Activated naive CD8-positive, alpha-beta T cell treated with anti-CD3 and anti-CD28 coated beads for 36 hours (primary cell): Measurements from ENCODE around the gene B3GLCT. TPM values are rescaled to one million over a fixed set of nuclear protein-coding genes. Genes with fewer than 3 reads are reported as not detected.

Source experiments
- DNase-seq: peaks from one replicate; pipeline ENCODE4 v3.0.0; 2021
- H3K27ac Mint-ChIP-seq: one replicate; pipeline ENCODE4 v1.8.0; 2022; ENCODE audit warnings: mild to moderate bottlenecking, moderate library complexity, mixed read lengths
- H3K27me3 Mint-ChIP-seq: one replicate; pipeline ENCODE4 v1.8.0; 2022; ENCODE audit warnings: mild to moderate bottlenecking, mixed read lengths
- H3K36me3 Mint-ChIP-seq: one replicate; pipeline ENCODE4 v1.8.0; 2021; ENCODE audit warnings: mild to moderate bottlenecking, mixed read lengths
- H3K4me1 Mint-ChIP-seq: one replicate; pipeline ENCODE4 v1.8.0; 2021; ENCODE audit warnings: mixed read lengths
- H3K4me3 Mint-ChIP-seq: one replicate; pipeline ENCODE4 v1.8.0; 2022; ENCODE audit warnings: mild to moderate bottlenecking, moderate library complexity, mixed read lengths
- H3K9me3 Mint-ChIP-seq: one replicate; pipeline ENCODE4 v1.8.0; 2022; ENCODE audit warnings: mixed read lengths
- total RNA-seq, 2 experiments: library from RNA; stranded (reverse); gene quantifications; one replicate each; pipeline ENCODE4 v1.2.3, GENCODE V29; 2021

The B3GLCT gene
- total RNA-seq, 2 experiments from 2014 or later = 3.3 to 3.7 TPM

DNA sequence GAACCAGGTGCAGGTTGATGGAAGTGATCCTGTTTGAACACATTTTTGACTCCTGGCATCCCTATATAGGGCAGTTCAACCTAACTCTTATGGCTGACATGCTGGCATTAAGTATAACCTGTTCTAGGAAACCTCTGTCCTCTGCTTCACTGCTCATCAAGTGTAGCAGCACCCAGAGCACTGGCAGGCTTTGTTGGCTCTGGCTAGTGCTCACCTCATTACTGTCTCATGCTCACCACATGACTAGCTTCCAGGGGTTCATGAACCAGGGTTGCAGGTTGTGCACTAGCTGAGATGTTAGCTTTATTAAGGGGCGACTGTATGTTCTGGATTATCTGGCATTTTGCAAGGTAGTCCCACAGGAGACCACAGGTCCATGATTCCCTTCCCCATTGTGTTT, 63.6 kb downstream of the B3GLCT start:
- no peak overlapping the region for H3K4me3 Mint-ChIP-seq
- no peak for DNase-seq
- no peaks in the 10 kb centered on the region for H3K4me1 Mint-ChIP-seq
- H3K27me3 Mint-ChIP-seq = no peaks in the 10 kb centered on the region
- H3K9me3 Mint-ChIP-seq = no peaks in the 10 kb centered on the region
- no peak overlapping the region for H3K27ac Mint-ChIP-seq
- peaks cover 21% of the 10 kb centered on the region for H3K36me3 Mint-ChIP-seq

DNA sequence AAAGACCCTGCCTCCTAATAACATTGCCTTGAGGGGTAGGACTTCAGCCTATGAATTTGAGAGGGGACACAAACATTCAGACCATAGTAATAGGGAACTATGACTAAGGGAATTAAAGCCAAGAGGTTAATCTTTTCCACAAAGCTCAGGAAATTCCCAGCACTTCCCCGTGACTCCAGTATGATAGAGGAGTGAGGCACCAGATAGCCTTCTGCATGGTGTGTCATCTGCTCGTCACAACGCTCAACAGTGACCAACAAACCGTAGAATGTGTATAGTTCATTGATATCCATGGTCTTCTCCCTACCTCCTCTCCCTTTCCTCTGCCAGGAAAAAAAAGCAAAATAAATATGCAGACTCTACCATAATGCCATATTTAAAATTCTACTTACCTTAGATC, 64.4 kb downstream of the B3GLCT start:
- Mint-ChIP-seq H3K27ac (no peak overlapping the region), H3K4me1 (no peaks in the 10 kb centered on the region), H3K27me3 (no peaks in the 10 kb centered on the region), H3K36me3 (peaks cover 22% of the 10 kb centered on the region), H3K4me3 (no peak overlapping the region), H3K9me3 (no peaks in the 10 kb centered on the region)
- no peak for DNase-seq

- H3K4me3 Mint-ChIP-seq = no peak overlapping the region
- no peak for DNase-seq
- no peak overlapping the region for H3K27ac Mint-ChIP-seq
- H3K4me1 Mint-ChIP-seq = no peaks in the 10 kb centered on the region
- H3K36me3 Mint-ChIP-seq = peaks cover 33% of the 10 kb centered on the region
- H3K9me3 Mint-ChIP-seq = peaks cover 3% of the 10 kb centered on the region
- no peaks in the 10 kb centered on the region for H3K27me3 Mint-ChIP-seq
Measured at GRCh38 chr13:31267126-31267784, 67.5 kb downstream of the B3GLCT start.

DNA sequence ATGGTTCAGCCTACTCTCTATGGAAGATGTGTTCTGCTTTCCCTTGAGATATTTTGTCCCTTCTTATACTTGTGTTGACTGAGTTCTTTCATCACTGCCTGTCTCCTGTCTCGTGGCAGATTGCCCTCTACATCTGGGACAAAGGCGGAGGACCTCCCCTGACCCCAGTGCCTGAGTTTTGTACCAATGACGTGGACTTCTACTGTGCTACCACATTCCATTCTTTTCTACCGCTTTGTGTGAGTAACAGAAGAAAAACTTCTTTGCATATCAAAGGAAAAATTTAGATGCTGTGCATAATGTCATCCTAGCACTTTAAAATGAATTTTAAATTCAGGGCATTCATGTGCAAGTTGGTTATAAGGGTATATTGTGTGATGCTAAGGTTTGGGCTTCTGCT, 74.6 kb downstream of the B3GLCT start:
- DNase-seq = no peak
- H3K27ac Mint-ChIP-seq = no peak overlapping the region
- no peak overlapping the region for H3K4me3 Mint-ChIP-seq
- peaks cover 66% of the 10 kb centered on the region for H3K36me3 Mint-ChIP-seq
- H3K9me3 Mint-ChIP-seq = peaks cover 12% of the 10 kb centered on the region
- H3K27me3 Mint-ChIP-seq = no peaks in the 10 kb centered on the region
- no peaks in the 10 kb centered on the region for H3K4me1 Mint-ChIP-seq

DNA sequence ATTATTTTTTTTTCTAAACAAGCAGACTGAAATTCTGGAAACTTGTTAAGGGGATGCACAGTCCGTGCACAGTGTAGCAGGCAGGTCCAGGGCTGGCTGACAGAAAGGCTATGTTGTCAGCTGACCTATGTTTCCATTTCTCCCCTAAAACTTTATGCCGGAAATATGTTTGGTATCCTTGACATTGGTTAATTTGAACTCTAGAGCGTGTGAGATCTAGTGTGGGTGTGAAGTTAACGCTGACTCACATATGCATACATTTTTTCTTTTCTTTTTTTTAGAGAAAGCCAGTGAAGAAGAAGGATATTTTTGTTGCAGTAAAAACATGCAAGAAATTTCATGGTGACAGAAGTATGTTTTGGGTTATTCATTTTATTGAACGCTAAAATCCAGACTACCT, 76.6 kb downstream of the B3GLCT start:
- Mint-ChIP-seq H3K27ac (no peak overlapping the region), H3K36me3 (peaks cover 61% of the 10 kb centered on the region), H3K4me1 (no peaks in the 10 kb centered on the region), H3K9me3 (peaks cover 9% of the 10 kb centered on the region), H3K4me3 (no peak overlapping the region), H3K27me3 (no peaks in the 10 kb centered on the region)
- no peak for DNase-seq

- Mint-ChIP-seq H3K4me3 (no peak overlapping the region), H3K36me3 (peaks cover 53% of the 10 kb centered on the region), H3K9me3 (peaks cover 7% of the 10 kb centered on the region), H3K4me1 (no peaks in the 10 kb centered on the region), H3K27ac (no peak overlapping the region), H3K27me3 (no peaks in the 10 kb centered on the region)
- no peak for DNase-seq
Measured at GRCh38 chr13:31278869-31279268, 79.1 kb downstream of the B3GLCT start.

- H3K27me3 Mint-ChIP-seq = no peaks in the 10 kb centered on the region
- DNase-seq = no peak
- no peaks in the 10 kb centered on the region for H3K4me1 Mint-ChIP-seq
- H3K9me3 Mint-ChIP-seq = peaks cover 12% of the 10 kb centered on the region
- peaks cover 45% of the 10 kb centered on the region for H3K36me3 Mint-ChIP-seq
- no peak overlapping the region for H3K27ac Mint-ChIP-seq
- no peak overlapping the region for H3K4me3 Mint-ChIP-seq
Measured at GRCh38 chr13:31282741-31283455, 83.1 kb downstream of the B3GLCT start.

- no peak for DNase-seq
- Mint-ChIP-seq H3K4me3 (no peak overlapping the region), H3K36me3 (peaks cover 58% of the 10 kb centered on the region), H3K27me3 (no peaks in the 10 kb centered on the region), H3K4me1 (no peaks in the 10 kb centered on the region), H3K27ac (no peak overlapping the region), H3K9me3 (peaks cover 38% of the 10 kb centered on the region)
Measured at GRCh38 chr13:31286930-31287329, 87.2 kb downstream of the B3GLCT start.

GRCh38 chr13:31301119-31301518, 101.3 kb downstream of the B3GLCT start:
- H3K36me3 Mint-ChIP-seq = peaks cover 48% of the 10 kb centered on the region
- H3K27ac Mint-ChIP-seq = no peak overlapping the region
- H3K4me3 Mint-ChIP-seq = no peak overlapping the region
- H3K27me3 Mint-ChIP-seq = no peaks in the 10 kb centered on the region
- peaks cover 3% of the 10 kb centered on the region for H3K9me3 Mint-ChIP-seq
- no peaks in the 10 kb centered on the region for H3K4me1 Mint-ChIP-seq
- no peak for DNase-seq

DNA sequence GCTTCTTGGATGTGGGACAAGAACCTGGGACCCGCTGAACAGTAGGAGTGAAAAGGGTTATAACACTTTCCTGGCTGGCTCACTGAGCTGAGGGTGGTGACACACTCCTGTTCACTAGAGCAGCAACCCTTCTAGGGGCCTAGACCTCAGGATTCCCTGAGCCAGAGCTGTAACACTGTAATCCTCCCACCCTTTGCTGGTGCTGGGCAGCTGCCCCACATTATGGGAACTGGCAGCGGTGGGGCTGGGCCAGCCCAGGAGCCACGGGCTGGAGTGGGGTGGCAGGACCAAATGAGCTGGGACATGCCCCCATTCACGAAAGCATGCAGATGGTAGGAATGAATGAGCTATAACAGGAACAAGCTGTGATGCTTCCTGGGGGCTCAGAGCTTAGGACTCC, 110.6 kb downstream of the B3GLCT start:
- Mint-ChIP-seq H3K36me3 (peaks cover 53% of the 10 kb centered on the region), H3K27ac (no peak overlapping the region), H3K4me3 (no peak overlapping the region), H3K27me3 (no peaks in the 10 kb centered on the region), H3K4me1 (no peaks in the 10 kb centered on the region), H3K9me3 (peaks cover 46% of the 10 kb centered on the region)
- DNase-seq = no peak

GRCh38 chr13:31310786-31311185, 111.0 kb downstream of the B3GLCT start:
- Mint-ChIP-seq H3K9me3 (peaks cover 48% of the 10 kb centered on the region), H3K27ac (no peak overlapping the region), H3K4me3 (no peak overlapping the region), H3K27me3 (no peaks in the 10 kb centered on the region), H3K36me3 (peaks cover 56% of the 10 kb centered on the region), H3K4me1 (no peaks in the 10 kb centered on the region)
- no peak for DNase-seq

DNA sequence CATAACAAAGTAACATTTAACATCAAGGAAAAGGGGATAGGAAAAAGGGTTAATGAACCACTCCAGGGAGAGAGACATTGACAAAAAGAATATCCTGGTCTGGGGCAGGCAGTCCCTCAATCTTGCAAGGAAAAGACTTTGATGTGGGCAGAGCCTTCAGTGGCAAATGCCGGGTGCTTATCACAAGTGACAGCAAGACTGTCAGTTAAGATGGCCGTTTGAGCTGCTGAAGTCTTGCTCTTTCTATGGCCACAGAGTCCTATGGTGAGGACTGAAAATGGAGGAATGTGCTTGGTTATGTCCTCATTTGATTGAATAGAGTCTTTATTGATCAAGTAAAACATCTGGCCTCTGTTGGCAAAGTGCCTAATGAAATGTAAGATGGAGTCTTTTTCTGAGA, 112.1 kb downstream of the B3GLCT start:
- H3K27ac Mint-ChIP-seq = no peak overlapping the region
- no peaks in the 10 kb centered on the region for H3K4me1 Mint-ChIP-seq
- no peaks in the 10 kb centered on the region for H3K27me3 Mint-ChIP-seq
- H3K36me3 Mint-ChIP-seq = peaks cover 62% of the 10 kb centered on the region
- no peak overlapping the region for H3K4me3 Mint-ChIP-seq
- no peak for DNase-seq
- peaks cover 48% of the 10 kb centered on the region for H3K9me3 Mint-ChIP-seq

- no peaks in the 10 kb centered on the region for H3K27me3 Mint-ChIP-seq
- H3K36me3 Mint-ChIP-seq = peaks cover 53% of the 10 kb centered on the region
- peaks cover 37% of the 10 kb centered on the region for H3K9me3 Mint-ChIP-seq
- DNase-seq = no peak
- no peak overlapping the region for H3K4me3 Mint-ChIP-seq
- no peaks in the 10 kb centered on the region for H3K4me1 Mint-ChIP-seq
- no peak overlapping the region for H3K27ac Mint-ChIP-seq
Measured at GRCh38 chr13:31314961-31315360, 115.2 kb downstream of the B3GLCT start.

GRCh38 chr13:31320946-31321345, 121.2 kb downstream of the B3GLCT start:
- Mint-ChIP-seq H3K4me1 (no peaks in the 10 kb centered on the region), H3K27ac (no peak overlapping the region), H3K4me3 (no peak overlapping the region), H3K36me3 (peaks cover 13% of the 10 kb centered on the region), H3K27me3 (no peaks in the 10 kb centered on the region), H3K9me3 (peaks cover 1% of the 10 kb centered on the region)
- no peak for DNase-seq

DNA sequence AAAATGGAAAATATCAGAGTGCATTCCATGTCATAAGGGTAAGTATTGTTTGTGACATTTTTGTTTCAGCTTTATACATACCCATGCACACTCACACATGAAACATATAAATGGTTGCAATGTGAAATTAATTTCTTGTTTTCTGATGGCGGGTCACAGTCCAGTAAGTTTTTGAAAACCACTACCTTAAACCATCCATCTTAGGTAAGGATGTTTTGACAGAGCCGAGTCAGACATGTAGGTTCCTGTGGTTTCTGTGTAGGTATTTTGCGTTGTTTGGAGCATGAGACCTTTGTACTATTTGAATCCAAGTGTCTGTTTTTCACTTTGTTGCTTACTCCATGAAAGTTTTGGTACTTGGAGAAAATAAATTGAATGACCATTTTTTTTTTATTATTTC, 121.7 kb downstream of the B3GLCT start:
- Mint-ChIP-seq H3K9me3 (peaks cover 1% of the 10 kb centered on the region), H3K36me3 (peaks cover 10% of the 10 kb centered on the region), H3K27ac (no peak overlapping the region), H3K4me1 (no peaks in the 10 kb centered on the region), H3K4me3 (no peak overlapping the region), H3K27me3 (no peaks in the 10 kb centered on the region)
- DNase-seq = no peak

- Mint-ChIP-seq H3K4me3 (no peak overlapping the region), H3K27me3 (no peaks in the 10 kb centered on the region), H3K36me3 (peaks cover 12% of the 10 kb centered on the region), H3K9me3 (peaks cover 1% of the 10 kb centered on the region), H3K4me1 (no peaks in the 10 kb centered on the region), H3K27ac (no peak overlapping the region)
- no peak for DNase-seq
Measured at GRCh38 chr13:31322026-31322425, 122.3 kb downstream of the B3GLCT start.
